GM23248 (cell line): ENCODE measurements around the gene CKAP4. TPM values are rescaled to one million over a fixed set of nuclear protein-coding genes. Genes with fewer than 3 reads are reported as not detected.
"Not testable (repeated sequence)": the region's sequence is repeated elsewhere in the genome, so short reads cannot be mapped to it uniquely, and the experiment has no call there.

Source experiments
- DNase-seq: peaks from one replicate; pipeline ENCODE4 v3.0.0-alpha.2; 2015
- H2AFZ ChIP-seq: fragments of 200-600 bp; sonication (generic); 2 replicates; pipeline ENCODE4 v1.6.1; 2016; ENCODE audit warnings: antibody characterized with exemption
- H3F3A ChIP-seq: fragments of 200-600 bp; sonication (generic); 2 replicates; pipeline ENCODE4 v1.6.1; 2016; ENCODE audit warnings: mild to moderate bottlenecking, antibody characterized with exemption, mixed run types; ENCODE audit not compliant: insufficient read depth
- H3K27ac ChIP-seq: fragments of 200-600 bp; sonication (generic); 2 replicates; pipeline ENCODE4 v1.5.1; 2016; ENCODE audit warnings: mild to moderate bottlenecking
- H3K27me3 ChIP-seq: fragments of 200-600 bp; sonication (generic); replicated peaks from 2 replicates; pipeline ENCODE4 v1.6.1; 2016; ENCODE audit warnings: mild to moderate bottlenecking; ENCODE audit not compliant: insufficient read depth
- H3K36me3 ChIP-seq: fragments of 200-600 bp; sonication (generic); 2 replicates; pipeline ENCODE4 v1.6.1; 2016; ENCODE audit warnings: low read depth, mild to moderate bottlenecking
- H3K4me1 ChIP-seq: fragments of 200-600 bp; sonication (generic); 2 replicates; pipeline ENCODE4 v1.6.1; 2016; ENCODE audit warnings: mild to moderate bottlenecking; ENCODE audit not compliant: insufficient read depth
- H3K4me2 ChIP-seq: fragments of 200-600 bp; sonication (generic); one replicate; pipeline ENCODE4 v1.6.1; 2016; ENCODE audit warnings: mild to moderate bottlenecking; ENCODE audit not compliant: unreplicated experiment
- H3K4me3 ChIP-seq: fragments of 200-600 bp; sonication (generic); 2 replicates; pipeline ENCODE4 v1.5.1; 2016; ENCODE audit warnings: mild to moderate bottlenecking
- H3K79me2 ChIP-seq: fragments of 200-600 bp; sonication (generic); 2 replicates; pipeline ENCODE4 v1.6.1; 2016; ENCODE audit warnings: mild to moderate bottlenecking; ENCODE audit not compliant: insufficient read depth
- H3K9ac ChIP-seq: fragments of 200-600 bp; sonication (generic); 2 replicates; pipeline ENCODE4 v1.6.1; 2016; ENCODE audit warnings: mild to moderate bottlenecking
- H3K9me2 ChIP-seq: fragments of 200-600 bp; sonication (generic); 2 replicates; pipeline ENCODE4 v1.6.1; 2016; ENCODE audit warnings: mixed run types, mild to moderate bottlenecking, moderate library complexity; ENCODE audit not compliant: insufficient read depth
- H3K9me3 ChIP-seq: fragments of 200-600 bp; sonication (generic); one replicate; pipeline ENCODE4 v1.6.1; 2017; ENCODE audit warnings: low read depth
- H4K20me1 ChIP-seq: fragments of 200-600 bp; sonication (generic); 2 replicates; pipeline ENCODE4 v1.6.0; 2016; ENCODE audit not compliant: insufficient read depth
- EZH2 ChIP-seq: fragments of 200-600 bp; sonication (generic); IDR thresholded peaks from 2 replicates; pipeline ENCODE4 v1.6.1; 2018; ENCODE audit warnings: antibody characterized with exemption, mild to moderate bottlenecking; ENCODE audit not compliant: insufficient read depth, poor library complexity, severe bottlenecking
- EZH2phosphoT487 ChIP-seq: fragments of 200-600 bp; sonication (generic); IDR thresholded peaks from 2 replicates; pipeline ENCODE4 v1.6.1; 2018; ENCODE audit warnings: antibody characterized with exemption, moderate library complexity, mild to moderate bottlenecking, low read depth; ENCODE audit not compliant: insufficient read depth
- WGBS, 2 experiments: methylation state at CpG; one replicate each; pipeline ENCODE4 v1.1.6; 2015 to 2017; ENCODE audit warnings: low lambda C conversion rate in 2 of 2, low coverage in 1 of 2; ENCODE audit errors: missing lambda C conversion rate in 2 of 2; 5-methylcytosine and 5-hydroxymethylcytosine counted together
- in situ Hi-C: fragments of 300-500 bp; cut with MboI; formaldehyde crosslinking; loops from 2 replicates; pipeline ENCODE4 v1.15.0; 2020
- polyA plus RNA-seq: library from polyadenylated mRNA; unstranded; fragments of >200 nt; fragmentation: Nextera tagmentation; extraction: Ambion mirVana; gene quantifications from 2 replicates; pipeline ENCODE4 v1.2.1, GENCODE V29; 2016
- total RNA-seq: library from RNA; depleted of rRNA; stranded (reverse); fragments of >200 nt; shearing (Covaris generic); gene quantifications from 2 replicates; pipeline ENCODE4 v1.2.3, GENCODE V29; 2014

CKAP4 gene
- total and polyA plus RNA-seq, 2 experiments from 2014 or later: 219 to 318 TPM

GRCh38 chr12:106288101-106288493, 40.3 kb upstream of the CKAP4 start:
- no peaks in the 10 kb centered on the region for H3K36me3 ChIP-seq
- H4K20me1 ChIP-seq: no peaks in the 10 kb centered on the region
- in situ Hi-C loops: no loop called here
- DNase-seq: no peak
- peaks cover 9% of the 10 kb centered on the region; the same call in 1 of the 2 replicates for H3F3A ChIP-seq
- TF ChIP-seq EZH2: no peak
- no peak for TF ChIP-seq EZH2phosphoT487
- H3K9me2 ChIP-seq: no peaks in the 10 kb centered on the region
- peaks cover 16% of the 10 kb centered on the region for H3K4me1 ChIP-seq
- H2AFZ ChIP-seq: no peak overlapping the region
- no peak overlapping the region for H3K4me3 ChIP-seq
- H3K79me2 ChIP-seq: no peaks in the 10 kb centered on the region
- peak overlapping the region; percentile 89 for H3K27ac ChIP-seq
- WGBS, 2 experiments: 64 to 72% methylated on average over 1 of the region's 1 CpG
- no peaks in the 10 kb centered on the region for H3K9me3 ChIP-seq
- H3K9ac ChIP-seq: no peak overlapping the region
- no peaks in the 10 kb centered on the region for H3K27me3 ChIP-seq
- no peak overlapping the region for H3K4me2 ChIP-seq

DNA sequence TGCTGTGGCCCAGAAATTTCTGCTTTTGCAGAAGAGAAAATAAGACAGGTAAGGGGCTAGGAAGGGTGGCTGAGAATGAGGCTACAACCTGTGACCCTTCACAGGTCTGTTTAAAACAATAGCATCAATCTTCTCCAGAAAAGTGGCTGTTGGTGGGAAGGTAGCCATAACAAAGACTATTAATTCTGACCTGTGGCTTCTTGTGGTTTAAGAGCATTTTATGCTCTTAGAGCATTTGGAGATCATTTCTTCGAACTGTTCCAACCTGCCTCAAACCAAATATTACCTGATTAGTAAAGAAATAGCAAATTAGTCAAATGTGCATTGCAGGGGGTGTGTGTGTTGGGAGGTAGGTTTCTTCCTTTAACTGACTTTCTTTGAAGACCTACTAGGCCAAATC, 39.5 kb upstream of the CKAP4 start:
- Histone ChIP-seq H3K4me1 (peaks cover 16% of the 10 kb centered on the region), H3K9me3 (no peaks in the 10 kb centered on the region), H3K79me2 (no peaks in the 10 kb centered on the region), H3K27ac (no peak overlapping the region), H3K4me2 (no peak overlapping the region), H3K4me3 (no peak overlapping the region), H4K20me1 (no peaks in the 10 kb centered on the region), H2AFZ (0 out of 2 replicates have a peak overlapping the region, but pooled peaks have one; percentile 28), H3F3A (peaks cover 9% of the 10 kb centered on the region; the same call in 1 of the 2 replicates), H3K9ac (no peak overlapping the region), H3K27me3 (no peaks in the 10 kb centered on the region), H3K36me3 (no peaks in the 10 kb centered on the region), H3K9me2 (no peaks in the 10 kb centered on the region)
- TF ChIP-seq EZH2 (no peak), EZH2phosphoT487 (no peak)
- no peak for DNase-seq
- WGBS, 2 experiments: 96 to 97% methylated on average over 1 of the region's 1 CpG
- in situ Hi-C loops: no loop called here

DNA sequence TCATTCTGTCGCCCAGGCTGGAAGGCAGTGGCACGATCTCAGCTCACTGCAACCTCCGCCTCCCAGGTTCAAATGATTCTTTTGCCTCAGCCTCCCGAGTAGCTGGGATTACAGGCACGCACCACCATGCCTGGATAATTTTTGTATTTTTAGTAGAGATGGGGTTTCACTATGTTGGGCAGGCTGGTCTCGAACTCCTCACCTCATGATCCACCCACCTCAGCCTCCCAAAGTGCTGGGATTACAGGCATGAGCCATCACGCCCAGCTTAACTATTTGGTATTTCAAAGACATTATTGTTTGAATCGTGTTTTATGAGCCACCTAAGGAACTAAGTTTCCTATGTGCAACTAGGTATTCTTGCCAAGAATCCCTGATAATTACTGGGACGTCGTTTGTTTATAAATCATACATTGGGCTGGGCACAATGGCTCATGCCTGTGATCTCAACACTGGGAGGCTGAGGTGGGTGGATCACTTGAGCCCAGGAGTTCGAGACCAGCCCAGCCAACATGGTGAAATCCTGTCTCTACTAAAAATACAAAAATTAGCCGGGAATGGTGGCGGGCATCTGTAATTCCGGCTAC, 38.8 kb upstream of the CKAP4 start:
- peak; percentile 37 for DNase-seq
- H3K9ac ChIP-seq, H3K27ac ChIP-seq, H3K36me3 ChIP-seq, H3K4me2 ChIP-seq, H3F3A ChIP-seq, H3K79me2 ChIP-seq, H4K20me1 ChIP-seq, H3K9me3 ChIP-seq, H2AFZ ChIP-seq, in situ Hi-C loops, H3K27me3 ChIP-seq, H3K9me2 ChIP-seq, H3K4me3 ChIP-seq: not testable (repeated sequence)
- WGBS, 2 experiments: 84 to 85% methylated on average over 14 of the region's 14 CpGs
- peaks cover 16% of the 10 kb centered on the region for H3K4me1 ChIP-seq

GRCh38 chr12:106285982-106286381, 38.2 kb upstream of the CKAP4 start:
- peaks cover 9% of the 10 kb centered on the region; the same call in 1 of the 2 replicates for H3F3A ChIP-seq
- H3K4me2 ChIP-seq: no peak overlapping the region
- no peak overlapping the region for H3K27ac ChIP-seq
- H3K4me1 ChIP-seq: peaks cover 16% of the 10 kb centered on the region
- no peak for TF ChIP-seq EZH2
- no peak for TF ChIP-seq EZH2phosphoT487
- H4K20me1 ChIP-seq: no peaks in the 10 kb centered on the region
- no peak overlapping the region for H3K4me3 ChIP-seq
- H3K9me2 ChIP-seq: no peaks in the 10 kb centered on the region
- H3K27me3 ChIP-seq: no peaks in the 10 kb centered on the region
- H3K9me3 ChIP-seq: no peaks in the 10 kb centered on the region
- in situ Hi-C loops: no loop called here
- WGBS, 2 experiments: 83 to 92% methylated on average over 4 of the region's 4 CpGs
- H3K9ac ChIP-seq: no peak overlapping the region
- H3K36me3 ChIP-seq: no peaks in the 10 kb centered on the region
- H3K79me2 ChIP-seq: no peaks in the 10 kb centered on the region
- peak; percentile 15 for DNase-seq
- no peak overlapping the region for H2AFZ ChIP-seq
